ENCODE measurements around the gene SMPD2.

- TF ChIP-seq, protein P1, sequence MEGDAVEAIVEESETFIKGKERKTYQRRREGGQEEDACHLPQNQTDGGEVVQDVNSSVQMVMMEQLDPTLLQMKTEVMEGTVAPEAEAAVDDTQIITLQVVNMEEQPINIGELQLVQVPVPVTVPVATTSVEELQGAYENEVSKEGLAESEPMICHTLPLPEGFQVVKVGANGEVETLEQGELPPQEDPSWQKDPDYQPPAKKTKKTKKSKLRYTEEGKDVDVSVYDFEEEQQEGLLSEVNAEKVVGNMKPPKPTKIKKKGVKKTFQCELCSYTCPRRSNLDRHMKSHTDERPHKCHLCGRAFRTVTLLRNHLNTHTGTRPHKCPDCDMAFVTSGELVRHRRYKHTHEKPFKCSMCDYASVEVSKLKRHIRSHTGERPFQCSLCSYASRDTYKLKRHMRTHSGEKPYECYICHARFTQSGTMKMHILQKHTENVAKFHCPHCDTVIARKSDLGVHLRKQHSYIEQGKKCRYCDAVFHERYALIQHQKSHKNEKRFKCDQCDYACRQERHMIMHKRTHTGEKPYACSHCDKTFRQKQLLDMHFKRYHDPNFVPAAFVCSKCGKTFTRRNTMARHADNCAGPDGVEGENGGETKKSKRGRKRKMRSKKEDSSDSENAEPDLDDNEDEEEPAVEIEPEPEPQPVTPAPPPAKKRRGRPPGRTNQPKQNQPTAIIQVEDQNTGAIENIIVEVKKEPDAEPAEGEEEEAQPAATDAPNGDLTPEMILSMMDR (IDR thresholded peaks at IDR 0.05 in 4 of 5, conservative IDR thresholded peaks at IDR 0.05 in 1 of 5) = no peak
- no peak for TF ChIP-seq POLR2A (IDR thresholded peaks at IDR 0.05)
These were observed 43.6 kb downstream of the SMPD2 start for GRCh38 chr6:109484122-109484521.

Measured in gastrocnemius medialis (tissue), 4 donors.